GM19324 (cell line): ENCODE results near the gene GLYATL1B.
"Not testable (repeated sequence)": the region's sequence is repeated elsewhere in the genome, so short reads cannot be mapped to it uniquely, and the experiment has no call there.

Source experiments
- ATAC-seq: cut with Tn5 transposase; IDR thresholded peaks from one replicate; pipeline ENCODE4 v1.9.1; 2021; ENCODE audit warnings: mild to moderate bottlenecking, moderate library complexity; ENCODE audit not compliant: unreplicated experiment, low FRiP score

The GLYATL1B gene

GRCh38 chr11:59086007-59086406 lies at the start of gene GLYATL1B:
TSS of gene GLYATL1B (plus strand) at chr11:59086307. CDS start at chr11:59086307, 0 bp downstream.
- not testable (repeated sequence) for ATAC-seq

- ATAC-seq = not testable (repeated sequence)
Measured at GRCh38 chr11:59036542-59036941, 49.6 kb upstream of the GLYATL1B start.

- ATAC-seq = not testable (repeated sequence)
Measured at GRCh38 chr11:59037434-59037833, 48.7 kb upstream of the GLYATL1B start.

- ATAC-seq = no peak
Measured at GRCh38 chr11:59040607-59041006, 45.5 kb upstream of the GLYATL1B start.

GRCh38 chr11:59051383-59051782 lies 34.7 kb upstream of the GLYATL1B start:
- ATAC-seq = peak; percentile 53

- ATAC-seq = not testable (repeated sequence)
Measured at GRCh38 chr11:59052355-59052754, 33.8 kb upstream of the GLYATL1B start.

GRCh38 chr11:59053387-59053786 lies 32.7 kb upstream of the GLYATL1B start:
- ATAC-seq = no peak

GRCh38 chr11:59058120-59059033 lies 27.7 kb upstream of the GLYATL1B start:
- peak; percentile 86 for ATAC-seq

GRCh38 chr11:59060096-59060495 lies 26.0 kb upstream of the GLYATL1B start:
- ATAC-seq = not testable (repeated sequence)

GRCh38 chr11:59062602-59063529 lies 23.2 kb upstream of the GLYATL1B start:
- ATAC-seq = no peak

- not testable (repeated sequence) for ATAC-seq
Measured at GRCh38 chr11:59063996-59064727, 21.9 kb upstream of the GLYATL1B start.

GRCh38 chr11:59069087-59069486 lies 17.0 kb upstream of the GLYATL1B start:
- ATAC-seq = no peak

- ATAC-seq = peak; percentile 95
Measured at GRCh38 chr11:59076876-59077571, 9.1 kb upstream of the GLYATL1B start.

- ATAC-seq = no peak
Measured at GRCh38 chr11:59078435-59078834, 7.7 kb upstream of the GLYATL1B start.

- no peak for ATAC-seq
Measured at GRCh38 chr11:59079086-59079485, 7.0 kb upstream of the GLYATL1B start.

- ATAC-seq = not testable (repeated sequence)
Measured at GRCh38 chr11:59080421-59080820, 5.7 kb upstream of the GLYATL1B start.

GRCh38 chr11:59081430-59082020 lies 4.6 kb upstream of the GLYATL1B start:
- ATAC-seq = not testable (repeated sequence)

GRCh38 chr11:59088162-59088561 lies 2.1 kb downstream of the GLYATL1B start:
- ATAC-seq = no peak

GRCh38 chr11:59093576-59093975 lies 7.5 kb downstream of the GLYATL1B start:
- ATAC-seq = not testable (repeated sequence)
